ENCODE results near the gene SEMA3D. TPM values are rescaled to one million over a fixed set of nuclear protein-coding genes. Genes with fewer than 3 reads are reported as not detected.

The SEMA3D gene
- total and polyA plus RNA-seq, 9 of the 15 experiments (the other 6 are each of a cell fraction or from before 2014, with no cell fraction given) = 0.01 to 0.10 (median 0.04) TPM; not detected in 1

GRCh38 chr7:85016286-85016685 lies 170.6 kb downstream of the SEMA3D start (continued):
- TF ChIP-seq MED1 (CRISPR knock-in tag; IDR thresholded peaks at IDR 0.05; ENCODE audit: borderline replicate concordance) (no peak), CREB1 (IDR thresholded peaks at IDR 0.05) (no peak), CREB1 (CRISPR knock-in tag; IDR thresholded peaks at IDR 0.05) (no peak), MTA1 (IDR thresholded peaks at IDR 0.05; ENCODE audit: borderline replicate concordance) (no peak), HMG20A (CRISPR knock-in tag; conservative IDR thresholded peaks at IDR 0.05) (no peak), RNF219 (CRISPR knock-in tag; IDR thresholded peaks at IDR 0.05) (no peak), ZNF76 (CRISPR knock-in tag; IDR thresholded peaks at IDR 0.05; ENCODE audit: borderline replicate concordance) (no peak), HMGN3 (IDR thresholded peaks at IDR 0.05; ENCODE audit: borderline replicate concordance, extremely low read depth, insufficient read length, low read depth, low read length) (no peak), NCOA4 (IDR thresholded peaks at IDR 0.05; ENCODE audit: partially characterized antibody) (no peak), ZNF449 (CRISPR knock-in tag; IDR thresholded peaks at IDR 0.05) (no peak), FOXA1 (IDR thresholded peaks at IDR 0.05; ENCODE audit: borderline replicate concordance) (no peak)

Measured in K562 (cell line).